SJSA1 (cell line): Measurements from ENCODE around the gene ANXA7. TPM values are rescaled to one million over a fixed set of nuclear protein-coding genes. Genes with fewer than 3 reads are reported as not detected.

Experiments used
- DNase-seq, 2 experiments: peaks; one replicate each; pipeline ENCODE4 v3.0.0-alpha.2; 2015 to 2020; ENCODE audit warnings: low spot score in 2 of 2, low read depth in 1 of 2
- H3K27ac ChIP-seq: fragments of 250-450 bp; sonication (Bioruptor Pico); 2 replicates; pipeline ENCODE4 v1.5.1; 2020; ENCODE audit warnings: mild to moderate bottlenecking, moderate library complexity
- H3K27me3 ChIP-seq: fragments of 250-450 bp; sonication (Bioruptor Pico); replicated peaks from 2 replicates; pipeline ENCODE4 v1.5.1; 2020; ENCODE audit warnings: mild to moderate bottlenecking, moderate library complexity
- H3K36me3 ChIP-seq: fragments of 250-450 bp; sonication (Bioruptor Pico); 2 replicates; pipeline ENCODE4 v1.5.1; 2020; ENCODE audit warnings: mild to moderate bottlenecking
- H3K4me1 ChIP-seq: fragments of 250-450 bp; sonication (Bioruptor Pico); replicated peaks from 2 replicates; pipeline ENCODE4 v1.6.1; 2021; ENCODE audit warnings: mild to moderate bottlenecking
- H3K4me3 ChIP-seq: fragments of 250-450 bp; sonication (Bioruptor Pico); 2 replicates; pipeline ENCODE4 v1.5.1; 2020; ENCODE audit warnings: mild to moderate bottlenecking
- H3K9me3 ChIP-seq: fragments of 250-450 bp; sonication (Bioruptor Pico); replicated peaks from 2 replicates; pipeline ENCODE4 v1.5.1; 2020; ENCODE audit warnings: mild to moderate bottlenecking
- total RNA-seq: library from RNA; depleted of rRNA; stranded (reverse); fragments of >200 nt; shearing (Covaris generic); gene quantifications from 2 replicates; pipeline ENCODE4 v1.2.3, GENCODE V29; 2014

ANXA7 gene
- total RNA-seq, 1 experiment from 2014 or later, result 193 TPM

GRCh38 chr10:73424478-73424877, 10.6 kb upstream of the ANXA7 start:
- DNase-seq, result no peak
- peaks cover 35% of the 10 kb centered on the region for H3K36me3 ChIP-seq
- no peak overlapping the region for H3K27ac ChIP-seq
- H3K4me3 ChIP-seq, result no peak overlapping the region
- no peaks in the 10 kb centered on the region for H3K9me3 ChIP-seq
- H3K4me1 ChIP-seq, result no peaks in the 10 kb centered on the region
- H3K27me3 ChIP-seq, result no peaks in the 10 kb centered on the region

GRCh38 chr10:73423309-73423708, 9.5 kb upstream of the ANXA7 start:
- peaks cover 35% of the 10 kb centered on the region for H3K36me3 ChIP-seq

GRCh38 chr10:73416571-73416970, 2.7 kb upstream of the ANXA7 start:
- H3K4me3 ChIP-seq, result no peak overlapping the region
- H3K27ac ChIP-seq, result no peak overlapping the region
- H3K9me3 ChIP-seq, result no peaks in the 10 kb centered on the region
- DNase-seq, result no peak
- no peaks in the 10 kb centered on the region for H3K27me3 ChIP-seq
- H3K36me3 ChIP-seq, result peaks cover 6% of the 10 kb centered on the region; the same call in 1 of the 2 replicates
- H3K4me1 ChIP-seq, result peaks cover 16% of the 10 kb centered on the region

More at GRCh38 chr10:73423309-73423708, 9.5 kb upstream of the ANXA7 start:
- no peak overlapping the region for H3K27ac ChIP-seq
- no peaks in the 10 kb centered on the region for H3K9me3 ChIP-seq
- no peaks in the 10 kb centered on the region for H3K27me3 ChIP-seq
- no peaks in the 10 kb centered on the region for H3K4me1 ChIP-seq
- no peak overlapping the region for H3K4me3 ChIP-seq
- DNase-seq, result no peak

- DNase-seq, result no peak
- no peak overlapping the region for H3K27ac ChIP-seq
- H3K4me3 ChIP-seq, result peak overlapping the region; percentile 91
- no peaks in the 10 kb centered on the region for H3K27me3 ChIP-seq
- peaks cover 35% of the 10 kb centered on the region for H3K4me1 ChIP-seq
- peaks cover 11% of the 10 kb centered on the region; the same call in 1 of the 2 replicates for H3K36me3 ChIP-seq
- no peaks in the 10 kb centered on the region for H3K9me3 ChIP-seq
These were observed 530 bp upstream of the ANXA7 start for GRCh38 chr10:73414230-73414945.

GRCh38 chr10:73413108-73413527, 740 bp downstream of the ANXA7 start:
- H3K4me3 ChIP-seq, result peak overlapping the region; percentile 91
- H3K36me3 ChIP-seq, result peaks cover 11% of the 10 kb centered on the region
- no peaks in the 10 kb centered on the region for H3K9me3 ChIP-seq
- peak; percentile 51 to 64 for DNase-seq
- H3K27me3 ChIP-seq, result no peaks in the 10 kb centered on the region
- peaks cover 42% of the 10 kb centered on the region for H3K4me1 ChIP-seq
- H3K27ac ChIP-seq, result peak overlapping the region; percentile 90

GRCh38 chr10:73410897-73411296, 3.0 kb downstream of the ANXA7 start:
- DNase-seq, result no peak
- Histone ChIP-seq H3K9me3 (no peaks in the 10 kb centered on the region), H3K4me1 (peaks cover 42% of the 10 kb centered on the region), H3K36me3 (peaks cover 26% of the 10 kb centered on the region), H3K27ac (peak overlapping the region; percentile 84), H3K4me3 (no peak overlapping the region), H3K27me3 (no peaks in the 10 kb centered on the region)

GRCh38 chr10:73408978-73409521, 4.8 kb downstream of the ANXA7 start:
- H3K4me3 ChIP-seq, result no peak overlapping the region
- H3K4me1 ChIP-seq, result peaks cover 34% of the 10 kb centered on the region
- peaks cover 29% of the 10 kb centered on the region for H3K36me3 ChIP-seq
- H3K27me3 ChIP-seq, result no peaks in the 10 kb centered on the region
- DNase-seq, result no peak
- H3K9me3 ChIP-seq, result no peaks in the 10 kb centered on the region
- H3K27ac ChIP-seq, result no peak overlapping the region; the same call in 1 of the 2 replicates

- DNase-seq, result no peak
- Histone ChIP-seq H3K36me3 (peaks cover 23% of the 10 kb centered on the region), H3K9me3 (no peaks in the 10 kb centered on the region), H3K27ac (no peak overlapping the region), H3K27me3 (no peaks in the 10 kb centered on the region), H3K4me3 (no peak overlapping the region), H3K4me1 (peaks cover 33% of the 10 kb centered on the region)
These were observed 5.8 kb downstream of the ANXA7 start for GRCh38 chr10:73408061-73408460.

GRCh38 chr10:73407495-73407894, 6.4 kb downstream of the ANXA7 start:
- H3K36me3 ChIP-seq, result peaks cover 23% of the 10 kb centered on the region
- DNase-seq, result no peak
- H3K27me3 ChIP-seq, result no peaks in the 10 kb centered on the region
- H3K4me1 ChIP-seq, result peaks cover 31% of the 10 kb centered on the region
- H3K4me3 ChIP-seq, result no peak overlapping the region
- H3K9me3 ChIP-seq, result no peaks in the 10 kb centered on the region
- no peak overlapping the region for H3K27ac ChIP-seq

GRCh38 chr10:73406846-73407245, 7.0 kb downstream of the ANXA7 start:
- H3K36me3 ChIP-seq, result peaks cover 23% of the 10 kb centered on the region
- DNase-seq, result no peak
- no peaks in the 10 kb centered on the region for H3K9me3 ChIP-seq

GRCh38 chr10:73405556-73405955, 8.3 kb downstream of the ANXA7 start:
- Histone ChIP-seq H3K27ac (no peak overlapping the region), H3K4me3 (no peak overlapping the region), H3K9me3 (no peaks in the 10 kb centered on the region), H3K4me1 (peaks cover 17% of the 10 kb centered on the region), H3K36me3 (peaks cover 19% of the 10 kb centered on the region), H3K27me3 (no peaks in the 10 kb centered on the region)
- DNase-seq, result no peak

More at GRCh38 chr10:73406846-73407245, 7.0 kb downstream of the ANXA7 start:
- Histone ChIP-seq H3K27ac (no peak overlapping the region), H3K27me3 (no peaks in the 10 kb centered on the region), H3K4me1 (peaks cover 27% of the 10 kb centered on the region), H3K4me3 (no peak overlapping the region)

- Histone ChIP-seq H3K27ac (no peak overlapping the region), H3K36me3 (peaks cover 21% of the 10 kb centered on the region), H3K9me3 (no peaks in the 10 kb centered on the region), H3K27me3 (no peaks in the 10 kb centered on the region), H3K4me3 (no peak overlapping the region), H3K4me1 (peaks cover 11% of the 10 kb centered on the region)
- DNase-seq, result no peak
These were observed 9.2 kb downstream of the ANXA7 start for GRCh38 chr10:73404690-73405089.

GRCh38 chr10:73401636-73402035, 12.2 kb downstream of the ANXA7 start:
- Histone ChIP-seq H3K36me3 (peaks cover 39% of the 10 kb centered on the region), H3K27ac (no peak overlapping the region), H3K4me3 (no peak overlapping the region), H3K9me3 (no peaks in the 10 kb centered on the region), H3K4me1 (no peaks in the 10 kb centered on the region), H3K27me3 (no peaks in the 10 kb centered on the region)
- DNase-seq, result no peak

- no peak for DNase-seq
- no peaks in the 10 kb centered on the region for H3K9me3 ChIP-seq
- H3K36me3 ChIP-seq, result peaks cover 60% of the 10 kb centered on the region
- no peak overlapping the region for H3K4me3 ChIP-seq
- no peaks in the 10 kb centered on the region for H3K27me3 ChIP-seq
- H3K4me1 ChIP-seq, result no peaks in the 10 kb centered on the region
- no peak overlapping the region for H3K27ac ChIP-seq
These were observed 14.8 kb downstream of the ANXA7 start for GRCh38 chr10:73399063-73399462.
